H1 (cell line): Measurements from ENCODE around the gene VPS37C. TPM values are rescaled to one million over a fixed set of nuclear protein-coding genes. Genes with fewer than 3 reads are reported as not detected.

Source experiments
- CTCF ChIA-PET: fragments of 300-600 bp; sonication (Branson Sonifier 250); formaldehyde crosslinking; loops from one replicate; lab custom pipeline; 2021; ENCODE audit not compliant: partially characterized antibody; lab: Charles Lee
- POLR2A ChIA-PET: fragments of 300-600 bp; sonication (Branson Sonifier 250); formaldehyde crosslinking; loops from one replicate; lab custom pipeline; 2021; ENCODE audit warnings: inconsistent platforms; ENCODE audit not compliant: partially characterized antibody; lab: Charles Lee
- DNase-seq, 2 experiments: peaks; one replicate each; pipeline versions ENCODE4 v3.0.0 to v3.0.0-alpha.2; 2010 to 2022; ENCODE audit warnings: low spot score in 2 of 2, low read depth in 1 of 2, mixed read lengths in 1 of 2
- FAIRE-seq: peaks from 2 replicates; lab custom pipeline; 2011; peaks lifted over from hg19 to GRCh38; lab: Jason Lieb, UNC
- H2AFZ ChIP-seq: 2 replicates; pipeline ENCODE4 v1.8.1; 2012; ENCODE audit warnings: low read length, inconsistent platforms
- H2AK5ac ChIP-seq: 2 replicates; pipeline ENCODE4 v1.6.1; 2013; ENCODE audit warnings: low read depth, low read length
- H2BK120ac ChIP-seq: replicated peaks from 2 replicates; pipeline ENCODE3; 2013; ENCODE audit warnings: low read depth, low read length, inconsistent platforms
- H2BK12ac ChIP-seq: 2 replicates; pipeline ENCODE4 v1.6.1; 2013; ENCODE audit warnings: low read depth, low read length
- H2BK15ac ChIP-seq: 2 replicates; pipeline ENCODE4 v1.6.1; 2013; ENCODE audit warnings: low read length
- H2BK20ac ChIP-seq: 2 replicates; pipeline ENCODE4 v1.6.1; 2013; ENCODE audit warnings: low read length
- H2BK5ac ChIP-seq: 2 replicates; pipeline ENCODE4 v1.6.1; 2013; ENCODE audit warnings: low read depth, low read length
- H3K14ac ChIP-seq: 2 replicates; pipeline ENCODE4 v1.6.1; 2013; ENCODE audit warnings: inconsistent platforms; ENCODE audit not compliant: insufficient read length
- H3K18ac ChIP-seq: 2 replicates; pipeline ENCODE4 v1.6.1; 2013; ENCODE audit warnings: low read length; ENCODE audit errors: extremely low read depth
- H3K23ac ChIP-seq: 2 replicates; pipeline ENCODE4 v1.6.1; 2013; ENCODE audit warnings: inconsistent platforms; ENCODE audit not compliant: insufficient read length
- H3K23me2 ChIP-seq: 2 replicates; pipeline ENCODE4 v1.6.1; 2013; ENCODE audit warnings: low read depth, low read length
- H3K27ac ChIP-seq: 2 replicates; pipeline ENCODE4 v1.6.1; 2011; ENCODE audit warnings: low read depth, low read length, inconsistent platforms
- H3K27me3 ChIP-seq, 4 experiments: replicated peaks in 1 of 4; 1 replicate in 1 of 4; 2 replicates in 3 of 4; pipeline versions ENCODE4 v1.6.1 to v1.8.1; 2011 to 2013; ENCODE audit warnings: low read length in 3 of 4, mild to moderate bottlenecking in 3 of 4, inconsistent platforms in 2 of 4, mixed read lengths in 2 of 4, moderate library complexity in 1 of 4; ENCODE audit not compliant: control insufficient read depth in 3 of 4, insufficient read depth in 3 of 4; ENCODE audit errors: extremely low read depth in 1 of 4
- H3K36me3 ChIP-seq, 4 experiments: 2 replicates each; pipeline versions ENCODE4 v1.6.1 to v1.8.1; 2011 to 2013; ENCODE audit warnings: mild to moderate bottlenecking in 4 of 4, low read length in 3 of 4, moderate library complexity in 2 of 4, control low read depth in 1 of 4, inconsistent platforms in 1 of 4; ENCODE audit not compliant: insufficient read depth in 4 of 4, control insufficient read depth in 2 of 4
- H3K4ac ChIP-seq: replicated peaks from 2 replicates; pipeline ENCODE3; 2013; ENCODE audit warnings: low read length, low read depth, mixed read lengths, inconsistent platforms; ENCODE audit not compliant: insufficient read length
- H3K4me1 ChIP-seq, 4 experiments: replicated peaks in 1 of 4; 1 replicate in 1 of 4; 2 replicates in 3 of 4; pipeline versions ENCODE4 v1.6.1 to v1.8.1; 2011 to 2013; ENCODE audit warnings: low read length in 3 of 4, inconsistent platforms in 2 of 4, mixed read lengths in 1 of 4; ENCODE audit not compliant: insufficient read depth in 4 of 4, control insufficient read depth in 3 of 4
- H3K4me2 ChIP-seq, 2 experiments: 2 replicates each; pipeline versions ENCODE4 v1.6.1 to v1.8.1; 2011 to 2013; ENCODE audit warnings: low read depth in 2 of 2, low read length in 2 of 2, control low read depth in 1 of 2, inconsistent platforms in 1 of 2, mild to moderate bottlenecking in 1 of 2; ENCODE audit not compliant: insufficient read depth in 1 of 2
- H3K4me3 ChIP-seq, 4 experiments: fragments of 200-600, 300-600 bp in 1 of 4; sonication (generic), shearing (Covaris generic), sonication (Bioruptor Twin) in 1 of 4; 2 replicates each; pipeline versions ENCODE4 v1.5.1 to v1.8.1; 2011 to 2016; ENCODE audit warnings: low read length in 4 of 4, low read depth in 3 of 4, control low read depth in 2 of 4, inconsistent platforms in 2 of 4, mild to moderate bottlenecking in 2 of 4, mixed read lengths in 1 of 4, moderate library complexity in 1 of 4; ENCODE audit not compliant: insufficient read depth in 2 of 4; ENCODE audit errors: extremely low read depth in 1 of 4
- H3K56ac ChIP-seq: replicated peaks from 2 replicates; pipeline ENCODE3; 2013; ENCODE audit warnings: low read depth, mild to moderate bottlenecking, mixed read lengths, low read length, inconsistent platforms; ENCODE audit not compliant: insufficient read length
- H3K79me1 ChIP-seq: 2 replicates; pipeline ENCODE4 v1.6.1; 2013; ENCODE audit warnings: low read depth, low read length, control low read depth
- H3K79me2 ChIP-seq, 2 experiments: 2 replicates each; pipeline versions ENCODE4 v1.6.1 to v1.8.1; 2012 to 2013; ENCODE audit warnings: low read length in 2 of 2, mild to moderate bottlenecking in 2 of 2, inconsistent platforms in 1 of 2; ENCODE audit not compliant: insufficient read depth in 2 of 2, control insufficient read depth in 1 of 2
- H3K9ac ChIP-seq, 4 experiments: replicated peaks in 1 of 4; 1 replicate in 1 of 4; 2 replicates in 3 of 4; pipeline versions ENCODE4 v1.6.1 to v1.8.1; 2011 to 2013; ENCODE audit warnings: low read depth in 3 of 4, low read length in 3 of 4, control low read depth in 2 of 4, mild to moderate bottlenecking in 2 of 4, moderate library complexity in 2 of 4, inconsistent platforms in 1 of 4; ENCODE audit errors: extremely low read depth in 1 of 4
- H3K9me3 ChIP-seq, 2 experiments: 2 replicates each; pipeline versions ENCODE4 v1.6.1 to v1.8.1; 2012 to 2013; ENCODE audit warnings: mild to moderate bottlenecking in 2 of 2, moderate library complexity in 2 of 2, control low read depth in 1 of 2, inconsistent platforms in 1 of 2, low read depth in 1 of 2, low read length in 1 of 2, mixed read lengths in 1 of 2; ENCODE audit not compliant: insufficient read depth in 2 of 2
- H4K20me1 ChIP-seq, 2 experiments: replicated peaks in 1 of 2; 2 replicates each; pipeline versions ENCODE3 to v1.8.1; 2011 to 2013; ENCODE audit warnings: inconsistent platforms in 2 of 2, low read length in 2 of 2, mild to moderate bottlenecking in 1 of 2; ENCODE audit not compliant: insufficient read depth in 2 of 2, control insufficient read depth in 1 of 2
- H4K5ac ChIP-seq: 2 replicates; pipeline ENCODE4 v1.6.1; 2013; ENCODE audit warnings: low read length, low read depth, mixed read lengths, inconsistent platforms; ENCODE audit not compliant: insufficient read length
- H4K8ac ChIP-seq: 2 replicates; pipeline ENCODE4 v1.8.0; 2013; ENCODE audit warnings: mild to moderate bottlenecking, moderate library complexity, low read length, inconsistent platforms; ENCODE audit not compliant: insufficient read depth; ENCODE audit errors: extremely low read depth
- H4K91ac ChIP-seq: replicated peaks from 2 replicates; pipeline ENCODE3; 2013; ENCODE audit warnings: low read length, mixed read lengths, inconsistent platforms; ENCODE audit not compliant: insufficient read length
- CHD1 ChIP-seq: IDR thresholded peaks from 2 replicates; pipeline ENCODE4 v1.6.1; 2012; ENCODE audit warnings: low read depth, low read length, improper control_type of control experiment
- JUND ChIP-seq: IDR thresholded peaks from 2 replicates; pipeline ENCODE4 v1.6.1; 2011; ENCODE audit warnings: mild to moderate bottlenecking, improper control_type of control experiment, low read length
- MAX ChIP-seq: IDR thresholded peaks from 2 replicates; pipeline ENCODE4 v1.6.1; 2012; ENCODE audit warnings: inconsistent platforms
- SP2 ChIP-seq: IDR thresholded peaks from 2 replicates; pipeline ENCODE4 v1.6.1; 2012; ENCODE audit warnings: mild to moderate bottlenecking, low read length, inconsistent platforms
- WGBS, 2 experiments: shearing (Covaris generic) in 1 of 2; methylation state at CpG; one replicate each; pipeline versions ENCODE4 v1.1.6 to v1.1.7; 2013 to 2015; ENCODE audit warnings: low lambda C conversion rate in 2 of 2, mixed read lengths in 2 of 2, inconsistent platforms in 1 of 2, low coverage in 1 of 2, missing lambda C conversion rate in 1 of 2; ENCODE audit not compliant: insufficient replicate concordance in 2 of 2, insufficient coverage in 1 of 2, insufficient read length in 1 of 2; ENCODE audit errors: extremely low coverage in 1 of 2, missing lambda C conversion rate in 1 of 2; 5-methylcytosine and 5-hydroxymethylcytosine counted together
- polyA plus RNA-seq, 7 experiments: library from polyadenylated mRNA; depleted of rRNA in 3 of 7; stranded (reverse) in 5 of 7; unstranded in 2 of 7; fragments of >200 nt in 5 of 7; fragments of 200-250 nt in 2 of 7; gene quantifications; 1 replicate in 5 of 7; 2 replicates in 1 of 7; 4 replicates in 1 of 7; pipeline versions ENCODE4 v1.2.1 to v1.2.3, GENCODE V29; 2011 to 2013; ENCODE audit warnings: missing spikeins in 2 of 7, mixed read lengths in 2 of 7
- total RNA-seq: library from RNA; stranded (reverse); fragmentation: NEBNext Ultra II Directional; extraction: Animal tissue kit (Norgen Biotek cat#: 25700); gene quantifications from 2 replicates; pipeline ENCODE4 v1.2.1, GENCODE V29; 2021

Gene VPS37C
- total and polyA plus RNA-seq, 2 of the 8 experiments (the other 6 are each of a cell fraction or from before 2014, with no cell fraction given), result 12.9 to 21.0 TPM

GRCh38 chr11:61150706-61151544 lies 10.3 kb downstream of the VPS37C start:
- Histone ChIP-seq H3K27ac (no peak overlapping the region), H4K20me1 (peaks cover 8 to 14% of the 10 kb centered on the region in 2 experiments), H3K23me2 (no peaks in the 10 kb centered on the region), H3K4me2 (peak overlapping the region in 1 of 2 experiments; percentile 27; a peak in 2 of 4 replicates), H4K5ac (no peak overlapping the region), H3K79me1 (peaks cover 13% of the 10 kb centered on the region), H2BK20ac (no peak overlapping the region), H2BK15ac (no peak overlapping the region; the same call in 1 of the 2 replicates), H4K8ac (no peak overlapping the region), H3K9me3 (no peaks in the 10 kb centered on the region), H3K14ac (no peak overlapping the region), H3K27me3 (no peaks in the 10 kb centered on the region), H3K56ac (no peak overlapping the region), H3K4me3 (no peak overlapping the region), H3K79me2 (peaks cover 0 to 63% of the 10 kb centered on the region in 2 experiments; a peak in 3 of 4 replicates), H3K36me3 (no peaks in the 10 kb centered on the region), H3K18ac (no peak overlapping the region), H2AK5ac (no peak overlapping the region), H2AFZ (no peak overlapping the region), H2BK12ac (0 out of 2 replicates have a peak overlapping the region, but pooled peaks have one; percentile 39), H3K23ac (no peak overlapping the region), H4K91ac (peak overlapping the region; percentile 62), H3K4ac (no peak overlapping the region), H3K4me1 (peaks cover 2 to 21% (median 9%) of the 10 kb centered on the region in 4 experiments; a peak in 6 of 7 replicates), H3K9ac (peak overlapping the region in 1 of 4 experiments; percentile 38; a peak in 2 of 7 replicates), H2BK5ac (no peak overlapping the region), H2BK120ac (no peak overlapping the region)
- no peak for FAIRE-seq
- POLR2A ChIA-PET, result interaction anchor here (0.6 to 3.8 kb wide), 4 partner anchors 9 to 145 kb away, joined by 3 to 12 read pairs (median 5); partner anchors contain the start of gene VPS37C
- WGBS, 2 experiments, result 83% methylated on average over 17 of the region's 19 CpGs; no CpG with 5 or more reads in 1 of the 2 experiments
- no peak for DNase-seq
- CTCF ChIA-PET, result interaction anchor here (0.7 to 1.6 kb wide), 4 partner anchors 19 to 361 kb away, joined by 3 to 4 read pairs (median 4); no protein-coding TSS in a partner anchor
- TF ChIP-seq MAX (no peak), CHD1 (no peak), JUND (no peak), SP2 (no peak)
